HepG2 (cell line): ENCODE measurements around the gene APOA1. TPM values are rescaled to one million over a fixed set of nuclear protein-coding genes. Genes with fewer than 3 reads are reported as not detected.

Experiments
- AGO2 ChIP-seq: fragments of 200-400 bp; formaldehyde crosslinking; optimal IDR thresholded peaks from 2 replicates; pipeline ENCODE3; 2017; ENCODE audit warnings: mild to moderate bottlenecking, low read depth, low read length, moderate library complexity
- ARID2 ChIP-seq: sonication (generic); formaldehyde crosslinking; IDR thresholded peaks from 2 replicates; pipeline ENCODE4 v1.8.1; 2022; ENCODE audit warnings: mild to moderate bottlenecking, missing genetic modification reagents, borderline replicate concordance
- FOXA3 ChIP-seq: IDR thresholded peaks from 2 replicates; pipeline ENCODE4 v1.6.1; 2016; ENCODE audit warnings: missing genetic modification reagents, missing compliant biosample characterization
- GTF2F1 ChIP-seq: fragments of 150-350 bp; IDR thresholded peaks from 2 replicates; pipeline ENCODE4 v1.6.1; 2014; ENCODE audit warnings: low read length
- LBX2 ChIP-seq: sonication (generic); formaldehyde crosslinking; IDR thresholded peaks from 2 replicates; pipeline ENCODE4 v1.5.0; 2020; ENCODE audit warnings: missing genetic modification reagents, mild to moderate bottlenecking, borderline replicate concordance
- RBAK ChIP-seq: sonication (generic); formaldehyde crosslinking; IDR thresholded peaks from 2 replicates; pipeline ENCODE4 v1.5.1; 2020; ENCODE audit warnings: mild to moderate bottlenecking, missing genetic modification reagents
- ZBTB21 ChIP-seq: sonication (generic); formaldehyde crosslinking; IDR thresholded peaks from 2 replicates; pipeline ENCODE4 v1.4.0; 2020; ENCODE audit warnings: missing genetic modification reagents
- ZNF343 ChIP-seq: sonication (generic); formaldehyde crosslinking; IDR thresholded peaks from 2 replicates; pipeline ENCODE4 v1.4.0; 2020; ENCODE audit warnings: mild to moderate bottlenecking, missing genetic modification reagents
- ZNF446 ChIP-seq: sonication (generic); formaldehyde crosslinking; IDR thresholded peaks from 2 replicates; pipeline ENCODE4 v1.5.0; 2020; ENCODE audit warnings: mild to moderate bottlenecking, missing genetic modification reagents
- ZNF543 ChIP-seq: sonication (generic); formaldehyde crosslinking; IDR thresholded peaks from 2 replicates; pipeline ENCODE4 v1.4.0; 2020; ENCODE audit warnings: mild to moderate bottlenecking, missing genetic modification reagents
- ZNF629 ChIP-seq: sonication (generic); formaldehyde crosslinking; conservative IDR thresholded peaks from 2 replicates; pipeline ENCODE4 v1.5.0; 2020; ENCODE audit warnings: missing genetic modification reagents
- ZNF749 ChIP-seq: sonication (generic); formaldehyde crosslinking; IDR thresholded peaks from 2 replicates; pipeline ENCODE4 v1.8.0; 2022; ENCODE audit warnings: mild to moderate bottlenecking, missing genetic modification reagents, moderate library complexity, borderline replicate concordance
- polyA plus RNA-seq, 8 experiments: library from polyadenylated mRNA; depleted of rRNA in 3 of 8; stranded (reverse) in 7 of 8; unstranded in 1 of 8; fragments of >200 nt; fragmentation: Illumina TruSeq in 4 of 8; extraction: Trizol in 4 of 8; gene quantifications; 2 replicates each; pipeline versions ENCODE4 v1.2.1 to v1.2.3, GENCODE V29; 2011 to 2016; ENCODE audit warnings: low read depth in 4 of 8, missing spikeins in 1 of 8, mixed read lengths in 1 of 8; ENCODE audit not compliant: insufficient read depth in 1 of 8
- total RNA-seq, 5 experiments: library from RNA; depleted of rRNA; stranded (reverse); fragments of >200 nt; fragmentation: Illumina TruSeq; extraction: Trizol; gene quantifications; 2 replicates each; pipeline ENCODE4 v1.2.3, GENCODE V29; 2016; ENCODE audit warnings: low read depth in 1 of 5
- TF ChIP-seq, protein P1 (sequence below), 2 experiments: sonication (generic) in 1 of 2; formaldehyde crosslinking in 1 of 2; IDR thresholded peaks; 2 replicates each; pipeline versions ENCODE4 v1.6.1 to v1.9.0; 2014 to 2022; ENCODE audit warnings: antibody characterized with exemption in 1 of 2, borderline replicate concordance in 1 of 2, inconsistent platforms in 1 of 2, low read depth in 1 of 2, missing genetic modification reagents in 1 of 2
- TF ChIP-seq, protein P2 (sequence below): IDR thresholded peaks from 2 replicates; pipeline ENCODE4 v1.6.1; 2016; ENCODE audit warnings: low read depth

APOA1 gene
- total and polyA plus RNA-seq, 2 of the 13 experiments (the other 11 are each of a cell fraction or from before 2014, with no cell fraction given): 1,973 to 5,485 TPM

- TF ChIP-seq, protein P1, sequence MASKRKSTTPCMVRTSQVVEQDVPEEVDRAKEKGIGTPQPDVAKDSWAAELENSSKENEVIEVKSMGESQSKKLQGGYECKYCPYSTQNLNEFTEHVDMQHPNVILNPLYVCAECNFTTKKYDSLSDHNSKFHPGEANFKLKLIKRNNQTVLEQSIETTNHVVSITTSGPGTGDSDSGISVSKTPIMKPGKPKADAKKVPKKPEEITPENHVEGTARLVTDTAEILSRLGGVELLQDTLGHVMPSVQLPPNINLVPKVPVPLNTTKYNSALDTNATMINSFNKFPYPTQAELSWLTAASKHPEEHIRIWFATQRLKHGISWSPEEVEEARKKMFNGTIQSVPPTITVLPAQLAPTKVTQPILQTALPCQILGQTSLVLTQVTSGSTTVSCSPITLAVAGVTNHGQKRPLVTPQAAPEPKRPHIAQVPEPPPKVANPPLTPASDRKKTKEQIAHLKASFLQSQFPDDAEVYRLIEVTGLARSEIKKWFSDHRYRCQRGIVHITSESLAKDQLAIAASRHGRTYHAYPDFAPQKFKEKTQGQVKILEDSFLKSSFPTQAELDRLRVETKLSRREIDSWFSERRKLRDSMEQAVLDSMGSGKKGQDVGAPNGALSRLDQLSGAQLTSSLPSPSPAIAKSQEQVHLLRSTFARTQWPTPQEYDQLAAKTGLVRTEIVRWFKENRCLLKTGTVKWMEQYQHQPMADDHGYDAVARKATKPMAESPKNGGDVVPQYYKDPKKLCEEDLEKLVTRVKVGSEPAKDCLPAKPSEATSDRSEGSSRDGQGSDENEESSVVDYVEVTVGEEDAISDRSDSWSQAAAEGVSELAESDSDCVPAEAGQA (IDR thresholded peaks at IDR 0.05; ENCODE audit: low read depth): 0 out of 2 replicates have a peak, but pooled peaks have one; percentile 66
- TF ChIP-seq, protein P1 (CRISPR knock-in tag; IDR thresholded peaks at IDR 0.05; ENCODE audit: borderline replicate concordance): no peak; the same call in 1 of the 2 replicates
- TF ChIP-seq ARID2 (CRISPR knock-in tag): no peak; the same call in 1 of the 2 replicates
- 0 out of 2 replicates have a peak, but pooled peaks have one; percentile 26 for TF ChIP-seq ZBTB21 (CRISPR knock-in tag)
- no peak for TF ChIP-seq GTF2F1
- TF ChIP-seq RBAK: no peak
- peak; percentile 42 for TF ChIP-seq AGO2
- peak; percentile 99 for TF ChIP-seq FOXA3 (CRISPR knock-in tag)
- no peak for TF ChIP-seq LBX2 (CRISPR knock-in tag)
- TF ChIP-seq, protein P2, sequence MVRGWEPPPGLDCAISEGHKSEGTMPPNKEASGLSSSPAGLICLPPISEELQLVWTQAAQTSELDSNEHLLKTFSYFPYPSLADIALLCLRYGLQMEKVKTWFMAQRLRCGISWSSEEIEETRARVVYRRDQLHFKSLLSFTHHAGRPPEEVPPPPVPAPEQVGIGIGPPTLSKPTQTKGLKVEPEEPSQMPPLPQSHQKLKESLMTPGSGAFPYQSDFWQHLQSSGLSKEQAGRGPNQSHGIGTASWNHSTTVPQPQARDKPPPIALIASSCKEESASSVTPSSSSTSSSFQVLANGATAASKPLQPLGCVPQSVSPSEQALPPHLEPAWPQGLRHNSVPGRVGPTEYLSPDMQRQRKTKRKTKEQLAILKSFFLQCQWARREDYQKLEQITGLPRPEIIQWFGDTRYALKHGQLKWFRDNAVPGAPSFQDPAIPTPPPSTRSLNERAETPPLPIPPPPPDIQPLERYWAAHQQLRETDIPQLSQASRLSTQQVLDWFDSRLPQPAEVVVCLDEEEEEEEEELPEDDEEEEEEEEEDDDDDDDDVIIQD (CRISPR knock-in tag): peak; percentile 78; the same call in 1 of the 2 replicates
- 0 out of 2 replicates have a peak, but pooled peaks have one; percentile 58 for TF ChIP-seq ZNF446 (CRISPR knock-in tag)
- peak; percentile 88; the same call in 1 of the 2 replicates for TF ChIP-seq ZNF749 (CRISPR knock-in tag)
- TF ChIP-seq ZNF343 (CRISPR knock-in tag): no peak
- peak; percentile 83 for TF ChIP-seq ZNF543 (CRISPR knock-in tag)
- peak; percentile 81 for TF ChIP-seq ZNF629 (CRISPR knock-in tag)
Measured at GRCh38 chr11:116832350-116833290, 4.8 kb downstream of the APOA1 start (continued).
